ENCODE measurements around the gene NOS1AP.

The NOS1AP gene

DNA sequence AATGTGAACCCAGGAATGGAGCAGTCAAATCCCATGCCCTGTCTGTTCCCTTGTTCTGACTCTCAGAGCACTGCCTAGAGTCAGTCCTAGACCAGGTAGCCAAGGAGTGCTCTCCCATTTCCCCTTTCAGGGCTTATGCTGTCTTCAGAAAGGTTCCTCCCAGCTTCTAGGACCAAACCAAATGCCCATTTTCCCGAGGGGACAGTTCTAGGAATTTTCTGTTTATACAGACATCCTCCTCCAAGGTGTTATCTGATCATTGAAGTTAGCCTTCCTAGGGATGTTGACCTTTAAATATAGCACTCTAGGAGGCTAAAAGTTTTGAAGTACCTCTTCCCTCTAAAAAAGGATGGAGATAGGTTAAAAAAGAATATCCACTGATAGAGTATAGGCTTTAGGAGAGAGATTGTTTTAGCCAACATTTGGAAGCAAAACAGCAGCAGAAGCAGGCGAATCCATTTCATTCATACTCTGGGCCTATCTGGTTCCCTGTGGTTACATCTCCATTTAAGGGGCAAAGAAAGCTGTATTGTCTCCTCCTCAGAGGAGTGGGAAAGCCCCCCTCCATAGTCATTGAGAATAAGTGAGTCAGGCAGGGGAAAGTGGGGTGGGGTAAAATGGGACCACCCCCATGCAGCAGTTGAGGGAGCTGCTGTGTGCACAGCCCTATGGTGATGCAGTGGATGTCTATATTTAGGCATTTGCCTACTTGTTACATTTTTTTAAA is 180.7 kb downstream of the NOS1AP start:
- DNase-seq (ENCODE audit: low read depth in 2 of 2) = no peak

DNA sequence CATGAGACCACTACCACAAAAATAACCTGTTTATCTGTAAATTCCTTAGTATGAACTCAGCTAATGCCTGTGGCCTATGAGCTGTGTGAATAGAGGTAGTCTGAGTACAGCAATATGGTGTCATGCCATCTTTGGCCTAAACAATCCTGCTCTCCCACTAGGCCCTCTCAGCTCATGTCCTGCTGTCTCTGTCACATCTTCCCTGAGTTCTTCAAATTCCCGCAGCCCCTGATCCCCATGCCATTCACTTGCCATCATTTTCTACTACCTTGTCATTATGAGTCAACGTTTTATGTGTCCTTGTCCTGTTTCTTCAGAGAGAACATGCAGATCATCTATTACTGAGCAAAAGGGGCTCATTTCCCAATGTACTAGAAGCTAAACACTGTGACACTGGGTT is 181.6 kb downstream of the NOS1AP start:
- no peak for DNase-seq (ENCODE audit: low read depth in 2 of 2)

GRCh38 chr1:162252214-162252613 is 182.7 kb downstream of the NOS1AP start:
- no peak for DNase-seq (ENCODE audit: low read depth in 2 of 2)

DNA sequence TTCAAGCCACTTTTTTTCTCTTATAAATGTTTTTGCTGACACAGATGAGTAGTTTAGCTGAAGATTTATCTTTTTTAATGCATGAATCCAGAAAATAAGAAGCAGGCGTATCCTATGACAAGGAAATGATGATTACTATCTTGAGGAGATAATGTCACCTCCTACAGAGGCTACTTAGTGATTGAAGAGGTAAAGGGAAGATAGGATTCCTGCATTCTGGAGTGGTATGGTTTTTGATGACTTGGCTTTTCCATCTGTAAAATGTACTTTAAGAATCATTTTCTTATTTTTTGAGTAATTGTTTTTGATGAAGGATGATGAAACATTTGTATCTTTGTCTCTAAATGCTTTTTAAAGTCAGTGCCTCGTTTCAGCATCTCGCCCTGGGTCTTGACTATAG is 184.3 kb downstream of the NOS1AP start:
- DNase-seq (ENCODE audit: low read depth in 2 of 2) = no peak

- DNase-seq (ENCODE audit: low read depth in 2 of 2) = no peak
Measured at GRCh38 chr1:162256287-162256686, 186.8 kb downstream of the NOS1AP start.

DNA sequence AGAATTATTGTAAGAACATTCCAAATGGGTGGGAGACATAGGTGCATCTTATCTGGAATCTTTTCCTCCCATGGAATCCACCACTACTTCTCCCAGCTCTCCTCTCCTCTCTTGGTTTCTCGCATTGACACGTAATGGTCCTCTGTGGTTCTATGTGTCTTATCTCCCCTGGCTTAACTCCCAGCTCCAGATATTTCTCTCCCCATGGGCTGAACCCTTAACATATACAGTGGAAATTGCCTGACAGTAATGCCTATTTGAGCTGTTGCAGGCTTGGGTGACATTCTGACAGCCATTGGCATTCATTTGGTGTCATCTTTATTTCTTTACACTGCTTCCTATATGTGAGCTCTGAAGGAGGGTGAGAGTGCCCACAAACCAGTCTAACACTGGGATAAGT is 188.9 kb downstream of the NOS1AP start:
- DNase-seq (ENCODE audit: low read depth in 2 of 2) = no peak

GRCh38 chr1:162259894-162260455 is 190.5 kb downstream of the NOS1AP start:
- DNase-seq (ENCODE audit: low read depth in 2 of 2) = no peak

- no peak for DNase-seq (ENCODE audit: low read depth in 2 of 2)
Measured at GRCh38 chr1:162264108-162264507, 194.6 kb downstream of the NOS1AP start.

- DNase-seq (ENCODE audit: low read depth in 2 of 2) = no peak
Measured at GRCh38 chr1:162265983-162266382, 196.5 kb downstream of the NOS1AP start.

DNA sequence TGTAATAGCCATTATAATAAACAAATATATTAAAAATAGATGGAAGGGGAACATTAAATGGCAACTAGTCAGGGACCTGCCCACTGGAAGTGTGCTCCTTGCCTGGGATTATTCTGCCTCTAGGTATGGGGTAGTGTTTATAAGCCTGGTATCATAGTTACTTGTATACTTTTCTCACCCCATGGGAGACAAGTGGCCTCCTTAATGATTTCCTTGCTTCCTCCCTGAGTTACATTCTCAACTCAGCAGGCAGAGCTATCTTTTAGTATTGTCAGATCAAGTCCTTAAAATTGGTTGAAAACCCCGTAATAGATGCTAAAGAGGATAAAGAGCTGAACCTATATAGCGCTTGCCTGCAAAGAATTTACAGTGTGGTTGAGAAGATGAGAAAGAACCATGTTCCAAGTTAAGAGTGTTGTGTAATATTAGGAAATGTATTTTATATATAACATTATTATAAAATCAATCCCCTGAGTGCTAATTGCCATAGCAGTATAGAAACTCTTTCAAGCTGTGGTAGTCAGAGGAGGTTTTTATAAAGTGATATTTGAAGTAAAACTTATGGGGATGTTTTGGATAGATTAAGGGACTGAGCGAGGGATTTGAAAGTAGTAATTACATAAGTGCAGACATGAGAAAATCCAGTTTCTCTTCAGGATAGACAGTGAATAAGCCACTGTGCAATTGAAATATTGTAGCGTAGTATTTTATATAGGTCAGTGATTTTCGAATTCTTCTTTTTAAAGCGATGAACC is 200.7 kb downstream of the NOS1AP start:
- no peak for DNase-seq (ENCODE audit: low read depth in 2 of 2)

- DNase-seq (ENCODE audit: low read depth in 2 of 2) = no peak
Measured at GRCh38 chr1:162271972-162272371, 202.5 kb downstream of the NOS1AP start.

- no peak for DNase-seq (ENCODE audit: low read depth in 2 of 2)
Measured at GRCh38 chr1:162272419-162272818, 202.9 kb downstream of the NOS1AP start.

DNA sequence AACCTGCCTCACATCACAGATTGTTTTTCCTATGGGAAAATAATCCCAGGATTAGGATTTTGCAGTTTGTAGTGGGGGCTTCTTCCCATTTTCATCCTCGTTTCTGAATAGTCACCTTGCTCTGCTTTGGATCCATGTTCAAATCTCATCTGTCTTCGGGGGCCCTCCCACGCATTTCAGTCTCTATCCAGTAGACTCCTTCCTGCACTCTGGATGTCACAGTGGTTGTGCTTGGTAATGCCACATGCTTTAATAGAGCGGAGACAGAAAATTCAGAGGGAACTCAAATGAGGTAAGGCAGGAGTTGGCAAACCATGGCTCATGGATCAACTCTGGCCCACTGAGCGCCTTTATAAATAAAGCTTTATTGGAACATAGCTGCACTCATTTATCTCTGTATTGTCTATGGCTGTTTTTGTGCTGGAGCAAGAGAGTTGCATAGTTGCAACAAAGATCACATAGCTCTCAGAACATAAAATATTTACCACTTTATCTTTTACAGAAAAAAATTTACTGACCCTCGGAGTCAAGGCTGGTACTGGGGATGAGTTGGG is 206.2 kb downstream of the NOS1AP start:
- DNase-seq (ENCODE audit: low read depth in 2 of 2) = no peak

- DNase-seq (ENCODE audit: low read depth in 2 of 2) = peak; percentile 6 to 8
Measured at GRCh38 chr1:162276493-162276892, 207.0 kb downstream of the NOS1AP start.

DNA sequence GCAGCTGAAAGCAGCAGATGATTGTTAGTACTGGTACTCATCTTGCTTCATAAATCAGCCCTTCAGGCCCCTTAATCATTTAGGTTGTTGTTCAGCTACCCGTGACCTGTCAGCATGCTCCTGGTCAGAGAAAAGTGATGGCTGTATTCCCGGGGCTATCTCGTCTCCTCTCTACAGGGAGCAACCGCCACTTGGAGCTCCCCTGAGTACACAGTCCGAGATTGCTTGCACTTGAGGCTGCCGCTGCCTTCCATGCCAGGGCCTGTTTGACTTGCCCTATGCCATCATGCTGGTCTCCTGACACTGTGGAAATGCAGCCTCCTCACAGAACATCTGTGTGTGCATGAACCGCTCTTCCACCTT is 209.6 kb downstream of the NOS1AP start:
- DNase-seq (ENCODE audit: low read depth in 2 of 2) = no peak

DNA sequence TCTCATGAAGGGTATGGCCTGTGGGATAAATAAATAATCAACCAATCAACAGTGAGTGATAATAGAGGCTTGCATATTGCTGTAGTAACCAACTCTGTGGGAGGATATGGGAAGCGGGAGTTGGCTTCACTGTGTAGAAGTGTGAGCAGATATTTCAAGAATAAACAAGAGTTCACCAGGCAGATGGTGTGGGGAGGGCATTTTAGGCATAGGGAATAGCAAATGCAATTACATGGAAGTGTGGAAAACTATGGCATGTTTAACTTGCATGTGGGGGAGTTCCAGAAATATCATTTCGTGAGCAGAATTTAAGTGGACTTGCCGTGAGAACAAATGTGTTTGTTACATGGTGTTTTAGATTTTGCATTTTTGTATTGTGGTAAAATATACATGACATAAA is 211.9 kb downstream of the NOS1AP start:
- no peak for DNase-seq (ENCODE audit: low read depth in 2 of 2)

DNA sequence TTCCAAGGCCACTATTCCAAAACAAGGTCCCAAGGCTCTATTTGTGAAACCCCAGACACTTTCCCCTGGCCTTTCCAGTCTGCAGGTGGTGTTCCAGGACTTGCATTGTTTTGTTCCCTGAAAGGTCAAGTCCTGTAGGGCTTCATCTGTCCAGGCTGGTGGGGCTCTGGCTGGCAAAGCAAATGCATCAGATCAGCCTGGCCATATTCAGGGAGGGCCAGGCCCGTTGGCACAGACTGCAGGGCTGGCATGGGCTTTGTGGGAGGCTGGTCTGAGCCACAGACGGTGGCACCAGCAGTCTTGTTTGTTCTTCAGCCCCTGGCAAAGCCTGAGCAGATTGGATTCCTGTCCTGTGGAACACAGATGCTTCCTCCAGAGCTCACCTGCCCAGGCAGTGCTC is 214.2 kb downstream of the NOS1AP start:
- no peak for DNase-seq (ENCODE audit: low read depth in 2 of 2)

DNA sequence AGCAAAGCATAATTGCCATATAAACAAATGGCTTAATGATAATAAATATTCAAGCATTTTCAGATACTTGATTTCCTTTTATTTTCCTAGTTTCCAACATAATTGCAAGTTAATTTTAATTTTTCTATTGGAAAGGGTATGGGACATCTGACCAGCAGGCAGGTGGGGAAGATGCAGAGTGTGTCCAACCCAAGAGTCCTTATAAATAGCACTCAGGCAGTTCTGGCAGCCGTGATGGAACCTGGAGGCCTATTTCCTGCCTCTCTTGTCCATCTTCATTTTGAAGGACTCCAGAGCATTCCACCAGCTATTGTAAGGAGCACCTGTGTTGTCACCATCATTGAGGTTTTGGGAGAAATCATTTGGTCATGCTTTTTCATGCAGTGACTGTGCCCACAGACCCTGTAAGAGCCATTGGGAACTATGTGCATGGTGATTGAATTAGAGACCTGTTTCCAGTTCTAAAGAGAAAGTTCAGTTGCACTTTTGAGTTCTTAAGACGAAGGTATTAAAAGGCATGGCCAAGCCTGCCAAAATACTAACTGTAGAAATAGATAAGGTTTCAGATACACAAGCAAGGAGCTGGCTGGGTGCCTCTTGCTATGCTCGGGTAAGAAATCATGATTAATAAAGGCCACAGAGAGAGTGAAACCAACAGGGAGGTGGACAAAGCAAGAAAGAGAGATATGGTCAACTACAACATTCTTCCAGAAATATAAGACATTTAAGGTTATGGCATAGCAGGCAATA is 214.9 kb downstream of the NOS1AP start:
- no peak for DNase-seq (ENCODE audit: low read depth in 2 of 2)

- no peak for DNase-seq (ENCODE audit: low read depth in 2 of 2)
Measured at GRCh38 chr1:162285149-162285561, 215.7 kb downstream of the NOS1AP start.

DNA sequence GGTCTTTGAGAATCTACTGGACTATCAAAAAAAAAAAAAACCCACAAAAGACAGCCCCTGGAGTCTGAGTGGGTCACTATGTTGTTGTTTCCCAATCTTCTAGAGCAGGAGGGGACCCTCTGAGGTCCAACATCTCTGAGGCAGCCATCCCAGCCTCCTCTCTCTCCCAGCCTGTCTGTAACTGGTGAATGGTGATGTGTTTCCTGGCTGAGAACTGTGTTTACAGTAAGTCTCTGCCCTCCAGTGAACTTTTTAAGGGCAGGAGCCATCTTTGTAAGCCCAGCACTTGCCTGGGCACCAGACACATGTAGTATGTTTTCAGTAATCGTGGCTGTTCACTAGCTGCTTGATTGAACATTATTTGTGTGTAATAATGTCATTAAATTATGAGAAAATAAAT is 221.5 kb downstream of the NOS1AP start:
- no peak for DNase-seq (ENCODE audit: low read depth in 2 of 2)

DNA sequence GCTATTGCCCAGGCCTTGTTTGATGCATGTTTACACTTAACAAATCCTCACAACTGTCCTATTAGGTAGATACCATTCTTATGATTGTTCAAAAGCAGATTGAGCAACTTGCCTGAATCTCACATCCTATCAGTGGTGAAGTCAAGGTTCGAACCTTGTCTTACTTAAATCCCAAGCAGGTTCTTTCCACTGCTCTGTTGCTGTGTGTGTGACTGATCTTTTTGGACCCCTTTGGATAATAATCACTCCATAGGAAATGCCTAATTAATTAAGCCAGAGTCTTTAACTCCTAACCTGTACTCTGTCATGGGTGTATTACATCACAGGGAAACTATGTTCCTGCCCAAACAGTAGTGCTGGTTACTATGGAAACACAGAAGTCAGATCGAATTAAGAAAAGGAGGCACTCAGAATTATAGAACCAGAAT is 222.9 kb downstream of the NOS1AP start:
- DNase-seq (ENCODE audit: low read depth in 2 of 2) = no peak

GRCh38 chr1:162293073-162293692 is 223.7 kb downstream of the NOS1AP start:
- DNase-seq (ENCODE audit: low read depth in 2 of 2) = no peak

All from fibroblast of skin of left quadriceps (primary cell).